ENCODE results near the gene LRP1-AS.
A peak's percentile ranks its signal among the peaks of the same experiment; 100 is the strongest.

LRP1-AS gene

DNA sequence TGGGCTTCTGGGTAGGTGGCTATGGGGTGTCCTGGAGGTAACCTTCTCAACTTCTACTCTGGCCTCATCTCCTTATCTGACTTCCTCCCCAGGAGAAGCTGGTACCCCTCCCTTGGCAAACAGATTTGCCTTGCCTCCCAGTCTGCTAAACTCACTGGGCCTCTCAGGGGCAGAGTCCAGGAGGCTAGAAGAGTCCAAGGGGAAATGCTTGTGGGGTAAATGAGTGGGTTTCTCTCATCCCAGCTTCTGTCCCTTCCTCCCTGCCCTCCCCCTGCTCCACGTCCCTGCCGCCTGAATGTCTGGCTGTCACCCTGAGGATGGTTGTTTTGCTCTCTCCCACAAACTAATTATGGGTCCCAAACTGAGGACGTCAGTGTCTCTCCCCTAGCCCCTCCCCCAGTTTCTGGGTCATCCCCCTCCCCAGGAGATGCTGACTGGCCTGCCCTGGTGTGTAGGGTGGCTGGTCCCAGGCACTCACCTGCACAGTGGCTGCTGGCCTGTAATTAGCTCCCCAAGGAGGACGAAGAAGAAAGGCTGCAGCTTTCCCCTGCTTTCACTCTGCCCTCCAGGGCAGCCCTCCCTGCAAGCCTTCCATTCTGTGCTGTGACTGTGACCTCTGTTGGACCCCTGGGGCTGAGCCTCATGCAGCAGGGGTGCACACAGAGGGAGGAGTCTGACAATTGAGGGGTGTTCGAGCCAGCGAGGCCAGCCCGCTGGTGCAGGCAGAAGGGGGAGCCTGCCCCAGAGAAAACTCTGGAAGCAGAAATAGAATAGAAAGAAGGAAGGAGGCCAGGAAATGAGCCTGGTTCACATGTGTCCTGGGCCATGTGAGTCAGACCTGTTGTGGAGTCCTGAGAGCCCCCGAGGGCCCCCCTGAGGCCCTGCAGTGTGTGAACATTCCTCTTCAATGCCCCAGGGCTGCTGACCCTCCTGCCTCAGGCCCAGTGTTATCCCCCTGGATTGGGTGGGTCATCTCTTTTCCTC is at the start of gene LRP1-AS:
LRP1-AS (minus strand) TSS at position 659 of the 984 bp plus-strand sequence.
- no peak for DNase-seq

DNA sequence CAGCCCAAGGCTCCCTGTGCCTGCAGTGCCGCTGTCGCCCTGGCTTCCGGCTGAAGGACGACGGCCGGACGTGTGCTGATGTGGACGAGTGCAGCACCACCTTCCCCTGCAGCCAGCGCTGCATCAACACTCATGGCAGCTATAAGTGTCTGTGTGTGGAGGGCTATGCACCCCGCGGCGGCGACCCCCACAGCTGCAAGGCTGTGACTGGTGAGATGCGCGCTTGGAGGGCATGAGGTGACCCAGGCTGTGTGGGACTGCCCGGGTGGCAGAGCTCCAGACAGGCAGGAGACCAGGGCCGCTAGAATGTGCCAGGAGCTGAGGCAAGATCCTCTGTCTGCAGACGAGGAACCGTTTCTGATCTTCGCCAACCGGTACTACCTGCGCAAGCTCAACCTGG is 49.5 kb upstream of the LRP1-AS start:
- DNase-seq, result no peak

- DNase-seq, result no peak
Measured at GRCh38 chr12:57196439-57196838, 49.0 kb upstream of the LRP1-AS start.

DNA sequence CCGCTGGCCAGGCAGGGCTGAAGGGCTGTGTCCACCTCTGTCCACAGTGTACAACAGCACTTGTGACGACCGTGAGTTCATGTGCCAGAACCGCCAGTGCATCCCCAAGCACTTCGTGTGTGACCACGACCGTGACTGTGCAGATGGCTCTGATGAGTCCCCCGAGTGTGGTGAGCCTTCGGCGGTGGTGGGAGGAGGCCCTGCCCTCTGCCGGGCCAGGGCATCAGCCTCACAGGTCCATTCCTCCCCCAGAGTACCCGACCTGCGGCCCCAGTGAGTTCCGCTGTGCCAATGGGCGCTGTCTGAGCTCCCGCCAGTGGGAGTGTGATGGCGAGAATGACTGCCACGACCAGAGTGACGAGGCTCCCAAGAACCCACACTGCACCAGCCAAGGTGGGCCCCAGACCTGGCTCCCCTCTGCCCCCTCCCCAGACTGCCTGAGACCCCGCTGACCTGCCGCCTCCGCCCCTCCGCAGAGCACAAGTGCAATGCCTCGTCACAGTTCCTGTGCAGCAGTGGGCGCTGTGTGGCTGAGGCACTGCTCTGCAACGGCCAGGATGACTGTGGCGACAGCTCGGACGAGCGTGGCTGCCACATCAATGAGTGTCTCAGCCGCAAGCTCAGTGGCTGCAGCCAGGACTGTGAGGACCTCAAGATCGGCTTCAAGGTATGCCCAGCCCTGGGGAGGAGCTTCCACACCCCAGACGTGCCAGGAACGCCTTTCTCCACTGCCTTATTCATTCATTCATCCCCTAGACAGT is 48.4 kb upstream of the LRP1-AS start:
- DNase-seq, result no peak

DNA sequence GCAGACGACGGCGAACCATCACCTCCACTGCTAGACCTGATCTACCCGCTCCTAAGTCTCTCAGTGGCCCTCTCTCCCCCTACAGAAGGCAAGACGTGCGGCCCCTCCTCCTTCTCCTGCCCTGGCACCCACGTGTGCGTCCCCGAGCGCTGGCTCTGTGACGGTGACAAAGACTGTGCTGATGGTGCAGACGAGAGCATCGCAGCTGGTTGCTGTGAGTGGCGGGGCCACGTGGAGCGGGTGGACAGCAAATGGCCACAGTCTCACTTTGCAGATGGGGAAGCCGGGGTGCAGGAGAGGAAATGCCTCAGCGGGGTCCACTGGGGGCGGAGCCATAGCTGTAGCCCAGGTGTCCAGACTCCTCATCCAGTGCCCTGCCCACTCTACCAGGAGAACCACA is 47.8 kb upstream of the LRP1-AS start:
- no peak for DNase-seq

DNA sequence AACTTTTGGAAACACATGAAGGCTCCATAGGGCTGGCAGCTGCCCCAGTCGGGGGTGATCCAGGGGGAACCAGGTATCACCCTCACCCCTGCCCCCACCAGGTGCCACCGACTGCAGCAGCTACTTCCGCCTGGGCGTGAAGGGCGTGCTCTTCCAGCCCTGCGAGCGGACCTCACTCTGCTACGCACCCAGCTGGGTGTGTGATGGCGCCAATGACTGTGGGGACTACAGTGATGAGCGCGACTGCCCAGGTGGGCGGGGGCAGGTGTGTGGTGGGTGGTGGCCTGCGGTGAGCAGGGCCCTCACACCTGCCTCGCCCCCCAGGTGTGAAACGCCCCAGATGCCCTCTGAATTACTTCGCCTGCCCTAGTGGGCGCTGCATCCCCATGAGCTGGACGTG is 46.8 kb upstream of the LRP1-AS start:
- no peak for DNase-seq

DNA sequence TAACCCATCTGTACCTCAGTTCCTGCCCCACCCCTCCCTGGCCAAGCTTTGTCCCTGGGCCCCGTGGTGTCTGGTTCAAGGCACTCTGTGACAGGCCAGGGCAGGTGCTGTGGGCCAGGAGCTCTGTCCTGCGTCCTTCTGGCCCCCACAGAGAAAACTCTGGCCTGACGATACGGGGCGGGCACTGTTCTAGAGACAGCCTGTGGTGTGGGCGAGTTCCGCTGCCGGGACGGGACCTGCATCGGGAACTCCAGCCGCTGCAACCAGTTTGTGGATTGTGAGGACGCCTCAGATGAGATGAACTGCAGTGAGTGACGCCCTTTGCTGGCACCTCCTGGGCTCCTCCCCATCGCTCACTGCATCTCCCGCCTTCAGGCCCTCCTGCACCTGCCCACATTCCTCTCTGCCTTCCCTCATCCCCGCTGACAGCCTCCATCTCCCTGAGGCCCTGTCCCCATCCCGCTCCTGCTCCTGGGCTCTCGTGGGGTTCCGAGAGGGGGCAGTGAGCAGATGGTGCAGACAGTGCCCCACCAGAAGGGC is 46.4 kb upstream of the LRP1-AS start:
- DNase-seq, result no peak

GRCh38 chr12:57192920-57193319 is 45.5 kb upstream of the LRP1-AS start:
- no peak for DNase-seq

GRCh38 chr12:57191410-57191809 is 44.0 kb upstream of the LRP1-AS start:
- no peak for DNase-seq

DNA sequence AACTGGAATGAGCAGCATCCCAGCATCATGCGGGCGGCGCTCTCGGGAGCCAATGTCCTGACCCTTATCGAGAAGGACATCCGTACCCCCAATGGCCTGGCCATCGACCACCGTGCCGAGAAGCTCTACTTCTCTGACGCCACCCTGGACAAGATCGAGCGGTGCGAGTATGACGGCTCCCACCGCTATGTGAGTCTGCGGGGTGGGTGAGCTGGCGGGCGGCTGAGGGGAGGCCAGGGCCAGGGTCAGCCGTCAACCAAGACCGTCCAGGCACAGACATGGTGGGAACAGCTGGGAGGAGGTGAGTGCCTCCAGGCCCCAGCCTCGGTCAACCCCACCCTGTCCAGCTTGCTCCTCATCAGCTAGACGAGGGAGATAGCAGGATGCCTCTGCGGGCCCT is 43.4 kb upstream of the LRP1-AS start:
- no peak for DNase-seq

DNA sequence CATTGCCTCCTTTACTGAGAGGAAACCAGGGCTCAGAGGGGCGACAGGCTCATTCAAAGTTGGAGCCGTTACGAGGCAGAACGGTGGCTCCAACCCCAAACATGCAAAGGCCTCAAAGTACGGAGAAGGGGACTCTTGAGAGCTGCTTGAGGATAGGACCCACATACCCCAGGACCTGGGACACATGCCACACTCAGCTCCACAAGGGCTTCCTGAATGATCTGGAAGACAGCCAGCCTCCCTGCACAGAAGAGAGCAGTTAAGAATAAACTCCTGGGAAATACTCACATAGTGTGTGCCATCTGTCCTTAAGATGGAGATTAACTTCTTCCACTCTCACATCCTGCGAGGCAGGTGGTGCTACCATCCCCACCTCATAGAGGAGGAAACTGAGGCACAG is 42.6 kb upstream of the LRP1-AS start:
- no peak for DNase-seq

GRCh38 chr12:57188090-57188425 is 40.6 kb upstream of the LRP1-AS start:
- DNase-seq, result no peak

DNA sequence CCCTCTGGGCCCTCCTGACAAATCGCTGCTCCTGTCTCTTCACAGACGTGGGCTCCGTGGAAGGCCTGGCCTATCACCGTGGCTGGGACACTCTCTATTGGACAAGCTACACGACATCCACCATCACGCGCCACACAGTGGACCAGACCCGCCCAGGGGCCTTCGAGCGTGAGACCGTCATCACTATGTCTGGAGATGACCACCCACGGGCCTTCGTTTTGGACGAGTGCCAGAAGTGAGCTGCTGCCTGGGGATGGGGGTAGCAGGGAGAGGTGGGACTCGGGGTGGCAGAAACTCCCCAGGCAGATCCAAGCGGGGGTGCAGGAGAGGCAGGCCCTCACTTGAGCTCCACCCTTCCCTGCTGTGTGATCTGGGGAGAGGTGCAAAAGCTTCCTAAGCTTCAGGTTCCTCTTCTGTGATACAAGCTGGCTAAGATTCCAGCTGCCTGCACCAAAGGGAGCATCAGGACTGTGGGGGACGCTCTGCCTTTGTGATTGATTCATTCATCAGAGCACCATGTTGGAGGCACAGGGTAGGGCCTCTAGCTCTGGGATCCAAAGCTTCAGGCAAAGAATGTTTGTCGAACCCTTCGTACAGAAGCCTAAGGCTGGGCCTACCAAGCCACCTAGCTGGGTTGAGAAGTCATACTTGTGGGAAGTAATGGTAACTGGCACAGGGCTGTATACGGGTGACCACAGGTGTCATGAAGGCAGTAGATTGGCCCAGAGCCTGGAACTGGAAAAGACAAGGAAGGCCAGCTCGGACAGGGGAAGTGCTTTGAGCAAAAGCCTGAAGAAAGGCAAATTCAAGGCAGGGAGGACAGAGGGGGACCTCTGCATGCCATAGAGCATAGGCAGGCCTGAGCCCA is 40.0 kb upstream of the LRP1-AS start:
- no peak for DNase-seq

- no peak for DNase-seq
Measured at GRCh38 chr12:57185906-57186508, 38.6 kb upstream of the LRP1-AS start.

DNA sequence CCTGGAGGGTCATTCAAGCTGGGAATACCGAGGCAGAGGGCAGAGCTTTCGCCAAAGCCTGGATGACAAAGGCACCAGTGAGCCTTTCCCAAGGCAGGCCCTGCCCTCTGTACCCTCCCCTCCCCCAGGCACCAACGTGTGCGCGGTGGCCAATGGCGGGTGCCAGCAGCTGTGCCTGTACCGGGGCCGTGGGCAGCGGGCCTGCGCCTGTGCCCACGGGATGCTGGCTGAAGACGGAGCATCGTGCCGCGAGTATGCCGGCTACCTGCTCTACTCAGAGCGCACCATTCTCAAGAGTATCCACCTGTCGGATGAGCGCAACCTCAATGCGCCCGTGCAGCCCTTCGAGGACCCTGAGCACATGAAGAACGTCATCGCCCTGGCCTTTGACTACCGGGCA is 38.0 kb upstream of the LRP1-AS start:
- DNase-seq, result no peak

GRCh38 chr12:57183939-57184725 is 36.7 kb upstream of the LRP1-AS start:
- DNase-seq, result no peak

GRCh38 chr12:57182918-57183575 is 35.6 kb upstream of the LRP1-AS start:
- DNase-seq, result peak; percentile 45

DNA sequence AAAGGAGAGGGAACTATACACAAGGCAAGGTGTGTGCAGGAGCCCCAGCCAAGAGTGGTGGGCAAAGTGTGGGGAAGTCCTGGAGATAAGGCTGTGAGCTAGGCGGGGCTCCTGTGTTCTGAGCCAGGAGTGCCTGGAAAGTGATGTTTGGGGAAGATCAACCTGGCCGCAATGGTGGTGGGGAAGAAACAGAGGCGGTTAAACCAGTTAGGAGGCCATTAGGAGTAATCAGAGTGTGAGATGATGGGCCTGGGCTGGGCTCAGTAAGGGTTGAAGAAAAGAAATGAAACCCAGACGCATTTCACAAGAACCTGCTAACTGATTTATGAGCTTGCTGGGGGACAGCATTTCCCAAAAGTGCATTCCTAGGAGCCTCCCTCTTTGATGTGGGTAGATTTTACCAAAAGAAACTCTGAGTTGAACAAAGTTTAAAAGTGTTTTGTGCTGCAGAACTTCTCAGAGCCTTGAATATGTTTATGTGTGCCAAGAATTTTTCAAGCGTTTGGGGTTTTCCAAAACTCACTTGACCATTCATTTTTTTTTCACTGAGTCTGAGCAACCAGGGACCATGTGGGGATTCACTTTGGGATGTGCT is 34.2 kb upstream of the LRP1-AS start:
- no peak for DNase-seq

GRCh38 chr12:57181072-57181471 is 33.7 kb upstream of the LRP1-AS start:
- no peak for DNase-seq

GRCh38 chr12:57180321-57180989 is 33.0 kb upstream of the LRP1-AS start:
- no peak for DNase-seq
